K562 (cell line): ENCODE measurements around the gene RWDD1. TPM values are rescaled to one million over a fixed set of nuclear protein-coding genes. Genes with fewer than 3 reads are reported as not detected.

Experiments used
- BCOR ChIP-seq: fragments of 450-650 bp; IDR thresholded peaks from 2 replicates; pipeline ENCODE4 v1.6.1; 2016
- ELF2 ChIP-seq: fragments of 250-450 bp; sonication (Bioruptor Pico); IDR thresholded peaks from 2 replicates; pipeline ENCODE4 v1.5.0; 2021; ENCODE audit warnings: mild to moderate bottlenecking
- FOXJ3 ChIP-seq: sonication (generic); formaldehyde crosslinking; IDR thresholded peaks from 2 replicates; pipeline ENCODE4 v1.4.0; 2020; ENCODE audit warnings: mild to moderate bottlenecking, missing genetic modification reagents
- HLTF ChIP-seq: fragments of 450-650 bp; IDR thresholded peaks from 2 replicates; pipeline ENCODE4 v1.6.1; 2016
- KLF6 ChIP-seq: fragments of 250-450 bp; sonication (Bioruptor Pico); IDR thresholded peaks from 2 replicates; pipeline ENCODE4 v1.4.0; 2020; ENCODE audit warnings: mild to moderate bottlenecking, moderate library complexity, borderline replicate concordance
- MGA ChIP-seq: fragments of 450-650 bp; IDR thresholded peaks from 2 replicates; pipeline ENCODE4 v1.6.1; 2016; ENCODE audit warnings: mild to moderate bottlenecking, moderate library complexity
- MXI1 ChIP-seq: IDR thresholded peaks from 2 replicates; pipeline ENCODE4 v1.6.1; 2011; ENCODE audit warnings: low read depth, mild to moderate bottlenecking, improper control_type of control experiment, low read length
- PRPF4 ChIP-seq: fragments of 200-400 bp; formaldehyde crosslinking; IDR thresholded peaks from one replicate; pipeline ENCODE4 v1.6.1; 2017; ENCODE audit warnings: low read length, low read depth, mild to moderate bottlenecking; ENCODE audit not compliant: insufficient read depth, poor library complexity, severe bottlenecking
- RNF2 ChIP-seq: sonication (generic); IDR thresholded peaks from 2 replicates; pipeline ENCODE4 v1.6.1; 2016
- SLC30A9 ChIP-seq: fragments of 250-450 bp; sonication (Bioruptor Pico); IDR thresholded peaks from 2 replicates; pipeline ENCODE4 v1.8.0; 2022; ENCODE audit warnings: mild to moderate bottlenecking, moderate library complexity
- TCFL5 ChIP-seq: fragments of 250-450 bp; sonication (Bioruptor Pico); conservative IDR thresholded peaks from 2 replicates; pipeline ENCODE4 v1.6.1; 2021; ENCODE audit warnings: mild to moderate bottlenecking, moderate library complexity, matching md5 sums
- TRIM25 ChIP-seq: fragments of 450-650 bp; IDR thresholded peaks from 2 replicates; pipeline ENCODE4 v1.7.0; 2016; ENCODE audit warnings: borderline replicate concordance
- XRCC4 ChIP-seq: IDR thresholded peaks from one replicate; pipeline ENCODE4 v1.6.1; 2011; ENCODE audit not compliant: insufficient read depth, insufficient read length; ENCODE audit errors: extremely low read depth
- ZNF217 ChIP-seq: sonication (generic); formaldehyde crosslinking; IDR thresholded peaks from 2 replicates; pipeline ENCODE4 v1.8.0; 2022; ENCODE audit warnings: mild to moderate bottlenecking, missing genetic modification reagents
- ZNF263 ChIP-seq: sonication (generic); formaldehyde crosslinking; IDR thresholded peaks from 2 replicates; pipeline ENCODE4 v1.8.0; 2022; ENCODE audit warnings: mild to moderate bottlenecking, missing genetic modification reagents, borderline replicate concordance
- ZNF668 ChIP-seq: fragments of 250-450 bp; sonication (Bioruptor Pico); IDR thresholded peaks from 2 replicates; pipeline ENCODE4 v1.8.0; 2022; ENCODE audit warnings: mild to moderate bottlenecking, inconsistent platforms
- ZSCAN29 ChIP-seq: fragments of 450-650 bp; IDR thresholded peaks from 2 replicates; pipeline ENCODE4 v1.6.1; 2017
- polyA plus RNA-seq, 8 experiments: library from polyadenylated mRNA; depleted of rRNA in 4 of 8; stranded (reverse) in 5 of 8; unstranded in 3 of 8; fragments of >200 nt; fragmentation: Nextera tagmentation in 2 of 8; fragmentation: Illumina TruSeq in 1 of 8; extraction: Ambion mirVana in 2 of 8; extraction: Trizol in 1 of 8; gene quantifications; 2 replicates each; pipeline versions ENCODE4 v1.2.1 to v1.2.3, GENCODE V29; 2011 to 2014; ENCODE audit warnings: inconsistent platforms in 1 of 8, missing spikeins in 1 of 8
- total RNA-seq, 7 experiments: library from RNA; depleted of rRNA in 6 of 7; stranded (reverse); fragments of >200 nt in 6 of 7; fragmentation: Illumina TruSeq in 2 of 7; extraction: Trizol in 2 of 7; gene quantifications; 2 replicates each; pipeline versions ENCODE4 v1.2.1 to v1.2.3, GENCODE V29; 2011 to 2021; ENCODE audit warnings: low replicate concordance in 1 of 7

The RWDD1 gene
- total and polyA plus RNA-seq, 9 of the 15 experiments (the other 6 are each of a cell fraction or from before 2014, with no cell fraction given) = 31.9 to 89.8 (median 48.7) TPM

GRCh38 chr6:116570856-116571682, at the start of gene RWDD1 (continued):
- TF ChIP-seq MGA = no peak
- TF ChIP-seq MXI1 = peak; percentile 12
- TF ChIP-seq BCOR = no peak
- no peak for TF ChIP-seq KLF6
- peak; percentile 83 for TF ChIP-seq RNF2
- TF ChIP-seq ZNF668 (CRISPR knock-in tag) = no peak
- TF ChIP-seq TRIM25 = no peak
- TF ChIP-seq ELF2 (CRISPR knock-in tag) = no peak
- peak; percentile 30; the same call in 1 of the 2 replicates for TF ChIP-seq ZNF263 (CRISPR knock-in tag)
- TF ChIP-seq XRCC4 = no peak
- TF ChIP-seq ZNF217 (CRISPR knock-in tag) = no peak
- no peak for TF ChIP-seq TCFL5 (CRISPR knock-in tag)
- no peak for TF ChIP-seq FOXJ3 (CRISPR knock-in tag)
- TF ChIP-seq PRPF4 = no peak
- no peak for TF ChIP-seq HLTF
- TF ChIP-seq ZSCAN29 = no peak
- TF ChIP-seq SLC30A9 (CRISPR knock-in tag) = no peak
